MM.1S (cell line): Measurements from ENCODE around the gene STOX2.

Experiments used
- DNase-seq: peaks from one replicate; pipeline ENCODE4 v3.0.0-alpha.2; 2015
- H2AFZ ChIP-seq: fragments of 300-600 bp; sonication (generic); 2 replicates; pipeline ENCODE4 v1.6.0; 2016; ENCODE audit warnings: antibody characterized with exemption, low read length
- H3F3A ChIP-seq: fragments of 300-600 bp; sonication (generic); 2 replicates; pipeline ENCODE4 v1.6.1; 2016; ENCODE audit warnings: mild to moderate bottlenecking, antibody characterized with exemption, low read length, moderate library complexity, mixed read lengths; ENCODE audit not compliant: insufficient read depth
- H3K27ac ChIP-seq: fragments of 300-600 bp; sonication (generic); 2 replicates; pipeline ENCODE4 v1.5.1; 2016; ENCODE audit warnings: mild to moderate bottlenecking, low read length
- H3K27me3 ChIP-seq: fragments of 300-600 bp; sonication (generic); replicated peaks from 2 replicates; pipeline ENCODE4 v1.6.0; 2016; ENCODE audit warnings: low read length; ENCODE audit not compliant: insufficient read depth
- H3K36me3 ChIP-seq: fragments of 300-600 bp; sonication (generic); replicated peaks from 2 replicates; pipeline ENCODE4 v1.6.1; 2016; ENCODE audit warnings: mild to moderate bottlenecking, low read length, mixed read lengths; ENCODE audit not compliant: insufficient read depth
- H3K4me1 ChIP-seq: fragments of 300-600 bp; sonication (generic); 2 replicates; pipeline ENCODE4 v1.6.1; 2016; ENCODE audit warnings: low read length, mixed read lengths
- H3K4me2 ChIP-seq: fragments of 300-600 bp; sonication (generic); 2 replicates; pipeline ENCODE4 v1.6.0; 2016; ENCODE audit warnings: low read depth, low read length
- H3K4me3 ChIP-seq: fragments of 300-600 bp; sonication (generic); 2 replicates; pipeline ENCODE4 v1.5.1; 2016; ENCODE audit warnings: low read length, mixed read lengths
- H3K79me2 ChIP-seq: fragments of 300-600 bp; sonication (generic); 2 replicates; pipeline ENCODE4 v1.6.1; 2016; ENCODE audit warnings: mixed run types, low read length, mixed read lengths
- H3K9ac ChIP-seq: fragments of 300-600 bp; sonication (generic); 2 replicates; pipeline ENCODE4 v1.6.1; 2016; ENCODE audit warnings: low read length, mixed read lengths
- H3K9me2 ChIP-seq: fragments of 300-600 bp; sonication (generic); replicated peaks from 2 replicates; pipeline ENCODE4 v1.6.1; 2016; ENCODE audit warnings: mild to moderate bottlenecking, low read length, mixed read lengths; ENCODE audit not compliant: insufficient read depth
- H3K9me3 ChIP-seq: fragments of 300-600 bp; sonication (generic); replicated peaks from 2 replicates; pipeline ENCODE4 v1.6.1; 2016; ENCODE audit warnings: mild to moderate bottlenecking, low read length, mixed read lengths; ENCODE audit not compliant: insufficient read depth
- H4K20me1 ChIP-seq: fragments of 300-600 bp; sonication (generic); 2 replicates; pipeline ENCODE4 v1.6.1; 2016; ENCODE audit warnings: mild to moderate bottlenecking, low read length, moderate library complexity, mixed read lengths; ENCODE audit not compliant: insufficient read depth
- CTCF ChIP-seq: fragments of 300-600 bp; sonication (generic); IDR thresholded peaks from 2 replicates; pipeline ENCODE4 v1.5.1; 2016; ENCODE audit warnings: antibody characterized with exemption, low read length, mixed read lengths
- EZH2 ChIP-seq: fragments of 300-600 bp; sonication (generic); optimal IDR thresholded peaks from 2 replicates; pipeline ENCODE3; 2017; ENCODE audit warnings: low read depth, mild to moderate bottlenecking, antibody characterized with exemption, low read length, mixed read lengths
- EZH2phosphoT487 ChIP-seq: fragments of 300-600 bp; sonication (generic); IDR thresholded peaks from 2 replicates; pipeline ENCODE4 v1.6.1; 2018; ENCODE audit warnings: antibody characterized with exemption, low read length

Gene STOX2

GRCh38 chr4:184056877-184057276 is 151.8 kb downstream of the STOX2 start:
- TF ChIP-seq EZH2 (no peak), CTCF (no peak), EZH2phosphoT487 (no peak)
- no peak for DNase-seq
- no peaks in the 10 kb centered on the region for H4K20me1 ChIP-seq
- no peaks in the 10 kb centered on the region for H3K36me3 ChIP-seq
- no peak overlapping the region for H3K27ac ChIP-seq
- no peaks in the 10 kb centered on the region for H3K4me1 ChIP-seq
- H3K4me2 ChIP-seq: no peak overlapping the region
- no peaks in the 10 kb centered on the region for H3K27me3 ChIP-seq
- H3K79me2 ChIP-seq: no peaks in the 10 kb centered on the region
- H3K9ac ChIP-seq: no peak overlapping the region
- H3K9me2 ChIP-seq: no peaks in the 10 kb centered on the region
- no peaks in the 10 kb centered on the region for H3F3A ChIP-seq
- H3K4me3 ChIP-seq: no peak overlapping the region
- H3K9me3 ChIP-seq: no peaks in the 10 kb centered on the region
- H2AFZ ChIP-seq: no peak overlapping the region

- no peaks in the 10 kb centered on the region for H3K79me2 ChIP-seq
- DNase-seq: no peak
- H3K27me3 ChIP-seq: no peaks in the 10 kb centered on the region
- no peaks in the 10 kb centered on the region for H3K4me1 ChIP-seq
- H3K36me3 ChIP-seq: no peaks in the 10 kb centered on the region
- no peaks in the 10 kb centered on the region for H4K20me1 ChIP-seq
- no peak for TF ChIP-seq EZH2phosphoT487
- no peak for TF ChIP-seq EZH2
- TF ChIP-seq CTCF: no peak
- no peak overlapping the region for H3K27ac ChIP-seq
- H2AFZ ChIP-seq: no peak overlapping the region
- no peaks in the 10 kb centered on the region for H3K9me3 ChIP-seq
- H3K4me3 ChIP-seq: no peak overlapping the region
- H3K9me2 ChIP-seq: no peaks in the 10 kb centered on the region
- no peaks in the 10 kb centered on the region for H3F3A ChIP-seq
- no peak overlapping the region for H3K9ac ChIP-seq
- H3K4me2 ChIP-seq: no peak overlapping the region
Observed at GRCh38 chr4:184058026-184058425, 152.9 kb downstream of the STOX2 start.

- Histone ChIP-seq H3K27me3 (no peaks in the 10 kb centered on the region), H3K4me2 (no peak overlapping the region), H3K27ac (no peak overlapping the region), H3K4me3 (no peak overlapping the region), H3K36me3 (no peaks in the 10 kb centered on the region), H3K4me1 (no peaks in the 10 kb centered on the region), H3K79me2 (no peaks in the 10 kb centered on the region), H3K9ac (no peak overlapping the region), H3F3A (no peaks in the 10 kb centered on the region), H2AFZ (no peak overlapping the region), H3K9me3 (no peaks in the 10 kb centered on the region), H4K20me1 (no peaks in the 10 kb centered on the region), H3K9me2 (no peaks in the 10 kb centered on the region)
- TF ChIP-seq EZH2phosphoT487 (no peak), EZH2 (no peak), CTCF (no peak)
- DNase-seq: no peak
Observed at GRCh38 chr4:184059099-184059498, 154.0 kb downstream of the STOX2 start.
